GM21619 (cell line): Measurements from ENCODE around the gene ITGAL.
A peak's percentile ranks its signal among the peaks of the same experiment; 100 is the strongest.
"Not testable (repeated sequence)": the region's sequence is repeated elsewhere in the genome, so short reads cannot be mapped to it uniquely, and the experiment has no call there.

ENCODE experiments used
- ATAC-seq: cut with Tn5 transposase; IDR thresholded peaks from one replicate; pipeline ENCODE4 v1.9.1; 2021; ENCODE audit not compliant: unreplicated experiment

ITGAL gene

GRCh38 chr16:30525844-30526136 is 53.2 kb downstream of the ITGAL start:
- ATAC-seq, result no peak

GRCh38 chr16:30526137-30526822 is 53.7 kb downstream of the ITGAL start, which contains the start of gene ZNF768:
ZNF768 (minus strand) TSS chr16:30526566; CDS start chr16:30526413, 153 bp downstream.
- peak; percentile 27 for ATAC-seq

- ATAC-seq, result peak; percentile 69
Measured at GRCh38 chr16:30526823-30527634, 54.5 kb downstream of the ITGAL start.

- ATAC-seq, result no peak
Measured at GRCh38 chr16:30527635-30528178, 55.2 kb downstream of the ITGAL start.

- no peak for ATAC-seq
Measured at GRCh38 chr16:30528799-30529457, 56.4 kb downstream of the ITGAL start.

- ATAC-seq, result no peak
Measured at GRCh38 chr16:30530163-30531037, 57.9 kb downstream of the ITGAL start.

GRCh38 chr16:30532285-30533145 is 60.0 kb downstream of the ITGAL start:
- no peak for ATAC-seq

- ATAC-seq, result no peak
Measured at GRCh38 chr16:30533146-30533522, 60.6 kb downstream of the ITGAL start.

- peak; percentile 21 for ATAC-seq
Measured at GRCh38 chr16:30533748-30534367, 61.3 kb downstream of the ITGAL start.

GRCh38 chr16:30534368-30535105 is 62.0 kb downstream of the ITGAL start, which contains the start of gene ZNF747:
ZNF747 (minus strand) TSS chr16:30534858; CDS start chr16:30534679, 179 bp downstream.
- peak; percentile 48 for ATAC-seq

GRCh38 chr16:30535106-30535776 is 62.7 kb downstream of the ITGAL start:
- ATAC-seq, result no peak

GRCh38 chr16:30535777-30536190 is 63.2 kb downstream of the ITGAL start:
- ATAC-seq, result peak; percentile 43

GRCh38 chr16:30536391-30537024 is 64.0 kb downstream of the ITGAL start:
- not testable (repeated sequence) for ATAC-seq

- no peak for ATAC-seq
Measured at GRCh38 chr16:30539000-30539964, 66.7 kb downstream of the ITGAL start.

- not testable (repeated sequence) for ATAC-seq
Measured at GRCh38 chr16:30539986-30540526, 67.5 kb downstream of the ITGAL start.

GRCh38 chr16:30540916-30541464 is 68.4 kb downstream of the ITGAL start:
- ATAC-seq, result not testable (repeated sequence)
